H1 (cell line): ENCODE measurements around the gene SEC24A. TPM values are rescaled to one million over a fixed set of nuclear protein-coding genes. Genes with fewer than 3 reads are reported as not detected.

Experiments used
- CTCF ChIA-PET: fragments of 300-600 bp; sonication (Branson Sonifier 250); formaldehyde crosslinking; loops from one replicate; lab custom pipeline; 2021; ENCODE audit not compliant: partially characterized antibody; lab: Charles Lee
- POLR2A ChIA-PET: fragments of 300-600 bp; sonication (Branson Sonifier 250); formaldehyde crosslinking; loops from one replicate; lab custom pipeline; 2021; ENCODE audit warnings: inconsistent platforms; ENCODE audit not compliant: partially characterized antibody; lab: Charles Lee
- DNase-seq, 2 experiments: peaks; one replicate each; pipeline versions ENCODE4 v3.0.0 to v3.0.0-alpha.2; 2010 to 2022; ENCODE audit warnings: low spot score in 2 of 2, low read depth in 1 of 2, mixed read lengths in 1 of 2
- FAIRE-seq: peaks from 2 replicates; lab custom pipeline; 2011; peaks lifted over from hg19 to GRCh38; lab: Jason Lieb, UNC
- H2AFZ ChIP-seq: 2 replicates; pipeline ENCODE4 v1.8.1; 2012; ENCODE audit warnings: low read length, inconsistent platforms
- H2AK5ac ChIP-seq: 2 replicates; pipeline ENCODE4 v1.6.1; 2013; ENCODE audit warnings: low read depth, low read length
- H2BK120ac ChIP-seq: replicated peaks from 2 replicates; pipeline ENCODE3; 2013; ENCODE audit warnings: low read depth, low read length, inconsistent platforms
- H2BK12ac ChIP-seq: 2 replicates; pipeline ENCODE4 v1.6.1; 2013; ENCODE audit warnings: low read depth, low read length
- H2BK15ac ChIP-seq: 2 replicates; pipeline ENCODE4 v1.6.1; 2013; ENCODE audit warnings: low read length
- H2BK20ac ChIP-seq: 2 replicates; pipeline ENCODE4 v1.6.1; 2013; ENCODE audit warnings: low read length
- H2BK5ac ChIP-seq: 2 replicates; pipeline ENCODE4 v1.6.1; 2013; ENCODE audit warnings: low read depth, low read length
- H3K14ac ChIP-seq: 2 replicates; pipeline ENCODE4 v1.6.1; 2013; ENCODE audit warnings: inconsistent platforms; ENCODE audit not compliant: insufficient read length
- H3K18ac ChIP-seq: 2 replicates; pipeline ENCODE4 v1.6.1; 2013; ENCODE audit warnings: low read length; ENCODE audit errors: extremely low read depth
- H3K23ac ChIP-seq: 2 replicates; pipeline ENCODE4 v1.6.1; 2013; ENCODE audit warnings: inconsistent platforms; ENCODE audit not compliant: insufficient read length
- H3K23me2 ChIP-seq: 2 replicates; pipeline ENCODE4 v1.6.1; 2013; ENCODE audit warnings: low read depth, low read length
- H3K27ac ChIP-seq: 2 replicates; pipeline ENCODE4 v1.6.1; 2011; ENCODE audit warnings: low read depth, low read length, inconsistent platforms
- H3K27me3 ChIP-seq, 4 experiments: replicated peaks in 1 of 4; 1 replicate in 1 of 4; 2 replicates in 3 of 4; pipeline versions ENCODE4 v1.6.1 to v1.8.1; 2011 to 2013; ENCODE audit warnings: low read length in 3 of 4, mild to moderate bottlenecking in 3 of 4, inconsistent platforms in 2 of 4, mixed read lengths in 2 of 4, moderate library complexity in 1 of 4; ENCODE audit not compliant: control insufficient read depth in 3 of 4, insufficient read depth in 3 of 4; ENCODE audit errors: extremely low read depth in 1 of 4
- H3K36me3 ChIP-seq, 4 experiments: 2 replicates each; pipeline versions ENCODE4 v1.6.1 to v1.8.1; 2011 to 2013; ENCODE audit warnings: mild to moderate bottlenecking in 4 of 4, low read length in 3 of 4, moderate library complexity in 2 of 4, control low read depth in 1 of 4, inconsistent platforms in 1 of 4; ENCODE audit not compliant: insufficient read depth in 4 of 4, control insufficient read depth in 2 of 4
- H3K4ac ChIP-seq: replicated peaks from 2 replicates; pipeline ENCODE3; 2013; ENCODE audit warnings: low read length, low read depth, mixed read lengths, inconsistent platforms; ENCODE audit not compliant: insufficient read length
- H3K4me1 ChIP-seq, 4 experiments: replicated peaks in 1 of 4; 1 replicate in 1 of 4; 2 replicates in 3 of 4; pipeline versions ENCODE4 v1.6.1 to v1.8.1; 2011 to 2013; ENCODE audit warnings: low read length in 3 of 4, inconsistent platforms in 2 of 4, mixed read lengths in 1 of 4; ENCODE audit not compliant: insufficient read depth in 4 of 4, control insufficient read depth in 3 of 4
- H3K4me2 ChIP-seq, 2 experiments: 2 replicates each; pipeline versions ENCODE4 v1.6.1 to v1.8.1; 2011 to 2013; ENCODE audit warnings: low read depth in 2 of 2, low read length in 2 of 2, control low read depth in 1 of 2, inconsistent platforms in 1 of 2, mild to moderate bottlenecking in 1 of 2; ENCODE audit not compliant: insufficient read depth in 1 of 2
- H3K4me3 ChIP-seq, 4 experiments: fragments of 200-600, 300-600 bp in 1 of 4; sonication (generic), shearing (Covaris generic), sonication (Bioruptor Twin) in 1 of 4; 2 replicates each; pipeline versions ENCODE4 v1.5.1 to v1.8.1; 2011 to 2016; ENCODE audit warnings: low read length in 4 of 4, low read depth in 3 of 4, control low read depth in 2 of 4, inconsistent platforms in 2 of 4, mild to moderate bottlenecking in 2 of 4, mixed read lengths in 1 of 4, moderate library complexity in 1 of 4; ENCODE audit not compliant: insufficient read depth in 2 of 4; ENCODE audit errors: extremely low read depth in 1 of 4
- H3K56ac ChIP-seq: replicated peaks from 2 replicates; pipeline ENCODE3; 2013; ENCODE audit warnings: low read depth, mild to moderate bottlenecking, mixed read lengths, low read length, inconsistent platforms; ENCODE audit not compliant: insufficient read length
- H3K79me1 ChIP-seq: 2 replicates; pipeline ENCODE4 v1.6.1; 2013; ENCODE audit warnings: low read depth, low read length, control low read depth
- H3K79me2 ChIP-seq, 2 experiments: 2 replicates each; pipeline versions ENCODE4 v1.6.1 to v1.8.1; 2012 to 2013; ENCODE audit warnings: low read length in 2 of 2, mild to moderate bottlenecking in 2 of 2, inconsistent platforms in 1 of 2; ENCODE audit not compliant: insufficient read depth in 2 of 2, control insufficient read depth in 1 of 2
- H3K9ac ChIP-seq, 4 experiments: replicated peaks in 1 of 4; 1 replicate in 1 of 4; 2 replicates in 3 of 4; pipeline versions ENCODE4 v1.6.1 to v1.8.1; 2011 to 2013; ENCODE audit warnings: low read depth in 3 of 4, low read length in 3 of 4, control low read depth in 2 of 4, mild to moderate bottlenecking in 2 of 4, moderate library complexity in 2 of 4, inconsistent platforms in 1 of 4; ENCODE audit errors: extremely low read depth in 1 of 4
- H3K9me3 ChIP-seq, 2 experiments: 2 replicates each; pipeline versions ENCODE4 v1.6.1 to v1.8.1; 2012 to 2013; ENCODE audit warnings: mild to moderate bottlenecking in 2 of 2, moderate library complexity in 2 of 2, control low read depth in 1 of 2, inconsistent platforms in 1 of 2, low read depth in 1 of 2, low read length in 1 of 2, mixed read lengths in 1 of 2; ENCODE audit not compliant: insufficient read depth in 2 of 2
- H4K20me1 ChIP-seq, 2 experiments: replicated peaks in 1 of 2; 2 replicates each; pipeline versions ENCODE3 to v1.8.1; 2011 to 2013; ENCODE audit warnings: inconsistent platforms in 2 of 2, low read length in 2 of 2, mild to moderate bottlenecking in 1 of 2; ENCODE audit not compliant: insufficient read depth in 2 of 2, control insufficient read depth in 1 of 2
- H4K5ac ChIP-seq: 2 replicates; pipeline ENCODE4 v1.6.1; 2013; ENCODE audit warnings: low read length, low read depth, mixed read lengths, inconsistent platforms; ENCODE audit not compliant: insufficient read length
- H4K8ac ChIP-seq: 2 replicates; pipeline ENCODE4 v1.8.0; 2013; ENCODE audit warnings: mild to moderate bottlenecking, moderate library complexity, low read length, inconsistent platforms; ENCODE audit not compliant: insufficient read depth; ENCODE audit errors: extremely low read depth
- H4K91ac ChIP-seq: replicated peaks from 2 replicates; pipeline ENCODE3; 2013; ENCODE audit warnings: low read length, mixed read lengths, inconsistent platforms; ENCODE audit not compliant: insufficient read length
- CHD1 ChIP-seq: IDR thresholded peaks from 2 replicates; pipeline ENCODE4 v1.6.1; 2012; ENCODE audit warnings: low read depth, low read length, improper control_type of control experiment
- HDAC2 ChIP-seq, 2 experiments: fragments of 300-600 bp in 1 of 2; sonication (generic) in 1 of 2; IDR thresholded peaks; 2 replicates each; pipeline ENCODE4 v1.6.1; 2011 to 2012; ENCODE audit warnings: low read depth in 2 of 2, low read length in 2 of 2, mild to moderate bottlenecking in 2 of 2, moderate library complexity in 2 of 2, borderline replicate concordance in 1 of 2, inconsistent platforms in 1 of 2
- KDM5A ChIP-seq: fragments of 200-600 bp; IDR thresholded peaks from 2 replicates; pipeline ENCODE4 v1.7.1; 2012; ENCODE audit warnings: mild to moderate bottlenecking, low read length, inconsistent platforms, mixed read lengths
- SP2 ChIP-seq: IDR thresholded peaks from 2 replicates; pipeline ENCODE4 v1.6.1; 2012; ENCODE audit warnings: mild to moderate bottlenecking, low read length, inconsistent platforms
- WGBS, 2 experiments: shearing (Covaris generic) in 1 of 2; methylation state at CpG; one replicate each; pipeline versions ENCODE4 v1.1.6 to v1.1.7; 2013 to 2015; ENCODE audit warnings: low lambda C conversion rate in 2 of 2, mixed read lengths in 2 of 2, inconsistent platforms in 1 of 2, low coverage in 1 of 2, missing lambda C conversion rate in 1 of 2; ENCODE audit not compliant: insufficient replicate concordance in 2 of 2, insufficient coverage in 1 of 2, insufficient read length in 1 of 2; ENCODE audit errors: extremely low coverage in 1 of 2, missing lambda C conversion rate in 1 of 2; 5-methylcytosine and 5-hydroxymethylcytosine counted together
- polyA plus RNA-seq, 7 experiments: library from polyadenylated mRNA; depleted of rRNA in 3 of 7; stranded (reverse) in 5 of 7; unstranded in 2 of 7; fragments of >200 nt in 5 of 7; fragments of 200-250 nt in 2 of 7; gene quantifications; 1 replicate in 5 of 7; 2 replicates in 1 of 7; 4 replicates in 1 of 7; pipeline versions ENCODE4 v1.2.1 to v1.2.3, GENCODE V29; 2011 to 2013; ENCODE audit warnings: missing spikeins in 2 of 7, mixed read lengths in 2 of 7
- total RNA-seq: library from RNA; stranded (reverse); fragmentation: NEBNext Ultra II Directional; extraction: Animal tissue kit (Norgen Biotek cat#: 25700); gene quantifications from 2 replicates; pipeline ENCODE4 v1.2.1, GENCODE V29; 2021
- TF ChIP-seq, protein P1 (sequence below): IDR thresholded peaks from 2 replicates; pipeline ENCODE4 v1.6.1; 2011; ENCODE audit warnings: low read length, improper control_type of control experiment

The SEC24A gene
- total and polyA plus RNA-seq, 2 of the 8 experiments (the other 6 are each of a cell fraction or from before 2014, with no cell fraction given), result 18.8 to 33.7 TPM

DNA sequence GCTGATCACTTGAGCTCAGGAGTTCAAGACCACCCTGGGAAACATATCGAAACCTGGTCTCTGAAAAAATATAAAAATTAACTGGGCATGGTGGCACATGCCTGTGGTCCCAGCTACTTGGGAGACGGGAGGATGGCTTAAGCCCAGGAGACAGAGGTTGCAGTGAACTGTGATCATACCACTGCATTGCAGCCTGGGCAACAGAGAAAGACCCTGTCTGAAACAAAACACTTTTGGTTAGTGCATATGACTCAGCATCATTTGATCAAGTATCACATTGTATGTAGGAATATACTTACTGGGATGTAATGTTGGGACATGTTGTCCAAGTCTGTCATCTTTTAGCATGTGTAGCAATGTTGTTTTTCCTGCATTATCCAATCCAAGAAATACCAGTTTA lies 28.0 kb upstream of the SEC24A start:
- Histone ChIP-seq H2BK5ac (no peak overlapping the region), H3K18ac (no peak overlapping the region), H3K4me2 (no peak overlapping the region), H4K8ac (no peak overlapping the region), H3K4me1 (no peaks in the 10 kb centered on the region), H3K79me2 (no peaks in the 10 kb centered on the region), H2BK15ac (no peak overlapping the region), H3K14ac (no peak overlapping the region), H3K36me3 (peaks cover 0 to 16% (median 6%) of the 10 kb centered on the region in 4 experiments; a peak in 3 of 8 replicates), H4K91ac (no peak overlapping the region), H4K5ac (no peak overlapping the region), H2BK20ac (no peak overlapping the region), H3K23me2 (no peaks in the 10 kb centered on the region), H3K4ac (no peak overlapping the region), H3K27me3 (no peaks in the 10 kb centered on the region), H2BK12ac (no peak overlapping the region), H3K23ac (no peak overlapping the region), H2AFZ (no peak overlapping the region), H2AK5ac (no peak overlapping the region), H3K56ac (no peak overlapping the region), H3K9ac (no peak overlapping the region), H2BK120ac (no peak overlapping the region), H3K4me3 (no peak overlapping the region), H3K9me3 (no peaks in the 10 kb centered on the region), H3K27ac (no peak overlapping the region), H4K20me1 (no peaks in the 10 kb centered on the region), H3K79me1 (no peaks in the 10 kb centered on the region)
- TF ChIP-seq SP2 (no peak), KDM5A (no peak), CHD1 (no peak), HDAC2 (IDR thresholded peaks at IDR 0.05; ENCODE audit: borderline replicate concordance in 1 of 2, low read depth in 2 of 2, low read length in 2 of 2) (no peak)
- TF ChIP-seq, protein P1, sequence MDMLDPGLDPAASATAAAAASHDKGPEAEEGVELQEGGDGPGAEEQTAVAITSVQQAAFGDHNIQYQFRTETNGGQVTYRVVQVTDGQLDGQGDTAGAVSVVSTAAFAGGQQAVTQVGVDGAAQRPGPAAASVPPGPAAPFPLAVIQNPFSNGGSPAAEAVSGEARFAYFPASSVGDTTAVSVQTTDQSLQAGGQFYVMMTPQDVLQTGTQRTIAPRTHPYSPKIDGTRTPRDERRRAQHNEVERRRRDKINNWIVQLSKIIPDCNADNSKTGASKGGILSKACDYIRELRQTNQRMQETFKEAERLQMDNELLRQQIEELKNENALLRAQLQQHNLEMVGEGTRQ, result no peak
- WGBS, 2 experiments, result 86% methylated on average over 2 of the region's 2 CpGs; no CpG with 5 or more reads in 1 of the 2 experiments
- FAIRE-seq (no peak), DNase-seq (no peak)
- CTCF ChIA-PET, result interaction anchor here (0.9 to 1.4 kb wide), 3 partner anchors 9 to 33 kb away, joined by 3 to 4 read pairs (median 3); no protein-coding TSS in a partner anchor
- POLR2A ChIA-PET, result no interaction called here
